SH-SY5Y (cell line): Measurements from ENCODE around the gene THSD4.

Experiments
- GATA2 ChIP-seq: IDR thresholded peaks from 2 replicates; pipeline ENCODE4 v1.6.1; 2011; ENCODE audit warnings: mild to moderate bottlenecking, low read depth, low read length
- GATA3 ChIP-seq: IDR thresholded peaks from 2 replicates; pipeline ENCODE4 v1.6.1; 2011; ENCODE audit warnings: low read depth, mild to moderate bottlenecking, low read length, moderate library complexity

- TF ChIP-seq GATA3 (no peak), GATA2 (no peak)
Measured at GRCh38 chr15:71568227-71568626, 453.0 kb downstream of the THSD4 start.
